Measurements from ENCODE around the gene HTR7. TPM values are rescaled to one million over a fixed set of nuclear protein-coding genes. Genes with fewer than 3 reads are reported as not detected.

The HTR7 gene
- total RNA-seq, 1 experiment from 2014 or later, result not detected

GRCh38 chr10:90888387-90888786, 30.5 kb upstream of the HTR7 start:
- Mint-ChIP-seq H3K27me3 (ENCODE audit: insufficient read depth, unreplicated experiment) (no peaks in the 10 kb centered on the region), H3K4me3 (ENCODE audit: unreplicated experiment) (no peak overlapping the region), H3K4me1 (ENCODE audit: low read depth, unreplicated experiment) (no peaks in the 10 kb centered on the region), H3K27ac (ENCODE audit: unreplicated experiment) (no peak overlapping the region), H3K9me3 (ENCODE audit: unreplicated experiment) (no peaks in the 10 kb centered on the region), H3K36me3 (ENCODE audit: insufficient read depth, unreplicated experiment) (peaks cover 50% of the 10 kb centered on the region)
- no TSS peak for BruUV-seq (replicated peaks)
- intact Hi-C loops (cut with micrococcal nuclease; ENCODE audit: unreplicated experiment), result no loop called here
- no peaks in the 10 kb centered on the region for H3K36me3 ChIP-seq (ENCODE audit: control insufficient read depth, insufficient read depth, low read length)
- TF ChIP-seq CTCF (IDR thresholded peaks at IDR 0.05; ENCODE audit: insufficient read depth in 1 of 2, low read depth in 1 of 2, low read length in 1 of 2, severe bottlenecking in 1 of 2, unreplicated experiment in 1 of 2), result no peak
- H3K9me3 ChIP-seq, result no peaks in the 10 kb centered on the region
- no peaks in the 10 kb centered on the region for H3K4me1 ChIP-seq
- DNase-seq, result no peak
- H3K4me3 ChIP-seq (ENCODE audit: low read depth, low read length), result no peak overlapping the region
- ChIA-PET POLR2A (no interaction called here), CTCF (no interaction called here)
- H3K27me3 ChIP-seq (replicated peaks; ENCODE audit: control insufficient read depth, insufficient read depth, low read length), result no peaks in the 10 kb centered on the region

GRCh38 chr10:90887555-90887954, 29.7 kb upstream of the HTR7 start:
- H3K4me3 ChIP-seq (ENCODE audit: low read depth, low read length), result no peak overlapping the region
- H3K27me3 Mint-ChIP-seq (ENCODE audit: insufficient read depth, unreplicated experiment), result no peaks in the 10 kb centered on the region
- no peaks in the 10 kb centered on the region for H3K9me3 ChIP-seq
- H3K36me3 Mint-ChIP-seq (ENCODE audit: insufficient read depth, unreplicated experiment), result peaks cover 47% of the 10 kb centered on the region
- H3K4me1 ChIP-seq, result no peaks in the 10 kb centered on the region
- POLR2A ChIA-PET, result no interaction called here
- H3K4me3 Mint-ChIP-seq (ENCODE audit: unreplicated experiment), result no peak overlapping the region
- H3K27me3 ChIP-seq (replicated peaks; ENCODE audit: control insufficient read depth, insufficient read depth, low read length), result no peaks in the 10 kb centered on the region
- no peaks in the 10 kb centered on the region for H3K36me3 ChIP-seq (ENCODE audit: control insufficient read depth, insufficient read depth, low read length)
- DNase-seq, result no peak
- no peak overlapping the region for H3K27ac Mint-ChIP-seq (ENCODE audit: unreplicated experiment)
- CTCF ChIA-PET, result no interaction called here
- no peak for TF ChIP-seq CTCF (IDR thresholded peaks at IDR 0.05; ENCODE audit: insufficient read depth in 1 of 2, low read depth in 1 of 2, low read length in 1 of 2, severe bottlenecking in 1 of 2, unreplicated experiment in 1 of 2)
- intact Hi-C loops (cut with micrococcal nuclease; ENCODE audit: unreplicated experiment), result no loop called here
- BruUV-seq (replicated peaks), result no TSS peak
- no peaks in the 10 kb centered on the region for H3K9me3 Mint-ChIP-seq (ENCODE audit: unreplicated experiment)
- H3K4me1 Mint-ChIP-seq (ENCODE audit: low read depth, unreplicated experiment), result no peaks in the 10 kb centered on the region

GRCh38 chr10:90885176-90885575, 27.3 kb upstream of the HTR7 start:
- POLR2A ChIA-PET, result no interaction called here
- intact Hi-C loops (cut with micrococcal nuclease; ENCODE audit: unreplicated experiment), result no loop called here
- H3K4me3 Mint-ChIP-seq (ENCODE audit: unreplicated experiment), result no peak overlapping the region
- no peak overlapping the region for H3K4me3 ChIP-seq (ENCODE audit: low read depth, low read length)
- H3K27ac Mint-ChIP-seq (ENCODE audit: unreplicated experiment), result no peak overlapping the region
- BruUV-seq (replicated peaks), result no TSS peak
- no peaks in the 10 kb centered on the region for H3K4me1 ChIP-seq
- DNase-seq, result no peak
- CTCF ChIA-PET, result no interaction called here
- H3K4me1 Mint-ChIP-seq (ENCODE audit: low read depth, unreplicated experiment), result no peaks in the 10 kb centered on the region
- H3K36me3 ChIP-seq (ENCODE audit: control insufficient read depth, insufficient read depth, low read length), result no peaks in the 10 kb centered on the region; the same call in 1 of the 2 replicates
- H3K27me3 Mint-ChIP-seq (ENCODE audit: insufficient read depth, unreplicated experiment), result no peaks in the 10 kb centered on the region
- H3K9me3 Mint-ChIP-seq (ENCODE audit: unreplicated experiment), result no peaks in the 10 kb centered on the region
- no peaks in the 10 kb centered on the region for H3K9me3 ChIP-seq
- H3K36me3 Mint-ChIP-seq (ENCODE audit: insufficient read depth, unreplicated experiment), result peaks cover 53% of the 10 kb centered on the region
- TF ChIP-seq CTCF (IDR thresholded peaks at IDR 0.05; ENCODE audit: insufficient read depth in 1 of 2, low read depth in 1 of 2, low read length in 1 of 2, severe bottlenecking in 1 of 2, unreplicated experiment in 1 of 2), result no peak
- no peaks in the 10 kb centered on the region for H3K27me3 ChIP-seq (replicated peaks; ENCODE audit: control insufficient read depth, insufficient read depth, low read length)

All from Caco-2 (cell line).